GM12891 (cell line): ENCODE data around the gene KIAA1755.

Experiments used
- PAX5 ChIP-seq: IDR thresholded peaks from 2 replicates; pipeline ENCODE4 v1.6.1; 2011; ENCODE audit warnings: low read length, moderate library complexity, mild to moderate bottlenecking; ENCODE audit not compliant: insufficient read depth, severe bottlenecking
- POLR2A ChIP-seq: IDR thresholded peaks from 2 replicates; pipeline ENCODE4 v1.6.1; 2011; ENCODE audit warnings: low read depth, low read length, control low read depth
- POLR2AphosphoS5 ChIP-seq: IDR thresholded peaks from 2 replicates; pipeline ENCODE4 v1.6.1; 2011; ENCODE audit warnings: low read depth, low read length, control low read depth
- POU2F2 ChIP-seq: IDR thresholded peaks from 2 replicates; pipeline ENCODE4 v1.6.1; 2011; ENCODE audit warnings: low read depth, mild to moderate bottlenecking, control low read depth, low read length, moderate library complexity
- SPI1 ChIP-seq: IDR thresholded peaks from 2 replicates; pipeline ENCODE4 v1.6.1; 2011; ENCODE audit warnings: low read depth, low read length, control low read depth
- TAF1 ChIP-seq: IDR thresholded peaks from 2 replicates; pipeline ENCODE4 v1.6.1; 2011; ENCODE audit warnings: low read depth, low read length, control low read depth

DNA sequence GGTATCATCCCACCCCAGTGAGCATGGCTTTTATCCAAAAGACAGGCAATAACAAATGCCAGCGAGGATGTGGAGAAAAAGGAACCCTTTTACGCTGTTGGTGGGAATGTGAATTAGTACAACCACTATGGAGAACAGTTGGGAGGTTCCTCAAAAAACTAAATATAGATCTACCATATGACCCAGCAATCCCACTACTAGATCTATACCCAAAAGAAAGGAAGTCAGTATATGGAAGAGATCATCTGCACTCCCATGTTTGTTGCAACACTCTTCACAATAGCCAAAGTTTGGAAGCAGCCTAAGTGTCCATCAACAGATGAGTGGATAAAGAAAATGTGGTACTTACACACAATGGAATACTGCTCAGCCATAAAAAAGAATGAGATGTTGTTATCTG, 5.9 kb upstream of the KIAA1755 start:
- no peak for TF ChIP-seq POLR2AphosphoS5
- no peak for TF ChIP-seq POLR2A
- no peak for TF ChIP-seq TAF1
- TF ChIP-seq SPI1: no peak
- no peak for TF ChIP-seq PAX5
- TF ChIP-seq POU2F2: no peak
